Measurements from ENCODE around the gene RBM4.
"Not testable (repeated sequence)": the region's sequence is repeated elsewhere in the genome, so short reads cannot be mapped to it uniquely, and the experiment has no call there.

Gene RBM4

GRCh38 chr11:66616379-66617154 lies 21.9 kb upstream of the RBM4 start, which contains the start of gene RBM14:
RBM14 (plus strand) TSS chr11:66616630; CDS start chr11:66616721, 91 bp downstream.
- in situ Hi-C loops (cut with MboI; ENCODE audit: low sequenced_read_pairs), result no loop called here

DNA sequence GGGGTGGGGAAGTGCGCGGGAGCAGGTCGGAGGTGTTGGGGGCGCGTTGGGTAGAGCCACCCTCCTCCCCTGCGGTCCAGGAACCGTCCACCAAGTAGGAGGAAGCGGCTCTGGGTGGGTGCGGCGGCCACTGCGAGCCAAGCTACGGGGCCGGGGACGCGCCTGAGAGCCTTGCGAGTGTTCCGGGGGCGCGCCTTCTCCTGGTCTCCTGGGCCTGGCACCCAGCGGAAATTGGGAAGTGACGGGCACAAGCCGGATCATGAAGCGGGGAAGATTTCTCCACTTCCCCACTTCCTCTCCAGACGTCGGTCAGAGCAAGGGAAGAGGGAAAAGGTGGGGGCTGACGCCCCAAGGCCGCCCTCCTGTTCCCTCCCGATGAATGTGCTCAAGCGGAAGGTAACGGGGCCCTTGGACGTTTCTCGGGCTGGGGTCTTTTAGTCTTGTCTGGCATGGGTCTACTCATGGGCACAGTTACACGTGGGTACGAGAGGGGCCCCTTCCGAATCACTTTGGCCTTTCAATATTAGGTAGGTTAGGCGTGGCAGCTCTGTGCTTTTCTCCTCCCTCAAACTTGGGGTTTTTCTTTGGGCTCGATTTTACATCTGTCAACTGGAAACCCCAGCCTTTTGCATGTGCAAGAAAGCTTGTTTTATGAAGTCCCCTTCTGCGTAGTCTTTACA lies 21.2 kb upstream of the RBM4 start:
- in situ Hi-C loops (cut with MboI; ENCODE audit: low sequenced_read_pairs), result no loop called here

- in situ Hi-C loops (cut with MboI; ENCODE audit: low sequenced_read_pairs), result no loop called here
Measured at GRCh38 chr11:66619080-66619554, 19.4 kb upstream of the RBM4 start.

DNA sequence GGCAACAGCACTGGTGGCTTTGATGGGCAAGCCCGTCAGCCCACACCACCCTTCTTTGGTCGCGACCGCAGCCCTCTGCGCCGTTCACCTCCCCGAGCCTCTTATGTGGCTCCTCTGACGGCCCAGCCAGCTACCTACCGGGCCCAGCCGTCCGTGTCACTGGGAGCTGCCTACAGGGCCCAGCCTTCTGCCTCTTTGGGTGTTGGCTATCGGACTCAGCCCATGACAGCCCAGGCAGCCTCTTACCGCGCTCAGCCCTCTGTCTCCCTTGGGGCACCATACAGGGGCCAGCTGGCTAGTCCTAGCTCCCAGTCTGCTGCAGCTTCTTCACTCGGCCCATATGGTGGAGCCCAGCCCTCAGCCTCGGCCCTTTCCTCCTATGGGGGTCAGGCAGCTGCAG lies 14.1 kb upstream of the RBM4 start:
- in situ Hi-C loops (cut with MboI; ENCODE audit: low sequenced_read_pairs), result no loop called here

DNA sequence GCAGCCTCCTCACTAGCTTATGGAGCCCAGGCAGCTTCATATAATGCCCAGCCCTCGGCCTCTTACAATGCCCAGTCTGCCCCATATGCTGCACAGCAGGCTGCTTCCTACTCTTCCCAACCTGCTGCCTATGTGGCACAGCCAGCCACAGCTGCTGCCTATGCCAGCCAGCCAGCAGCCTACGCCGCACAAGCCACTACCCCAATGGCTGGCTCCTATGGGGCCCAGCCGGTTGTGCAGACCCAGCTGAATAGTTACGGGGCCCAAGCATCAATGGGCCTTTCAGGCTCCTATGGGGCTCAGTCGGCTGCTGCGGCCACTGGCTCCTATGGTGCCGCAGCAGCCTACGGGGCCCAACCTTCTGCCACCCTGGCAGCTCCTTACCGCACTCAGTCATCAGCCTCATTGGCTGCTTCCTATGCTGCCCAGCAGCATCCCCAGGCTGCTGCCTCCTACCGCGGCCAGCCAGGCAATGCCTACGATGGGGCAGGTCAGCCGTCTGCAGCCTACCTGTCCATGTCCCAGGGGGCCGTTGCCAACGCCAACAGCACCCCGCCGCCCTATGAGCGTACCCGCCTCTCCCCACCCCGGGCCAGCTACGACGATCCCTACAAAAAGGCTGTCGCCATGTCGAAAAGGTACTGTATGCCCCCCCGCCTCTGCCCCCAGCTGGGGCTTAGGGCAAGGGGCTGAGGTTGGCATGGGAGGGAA lies 13.3 kb upstream of the RBM4 start:
- in situ Hi-C loops (cut with MboI; ENCODE audit: low sequenced_read_pairs), result no loop called here

DNA sequence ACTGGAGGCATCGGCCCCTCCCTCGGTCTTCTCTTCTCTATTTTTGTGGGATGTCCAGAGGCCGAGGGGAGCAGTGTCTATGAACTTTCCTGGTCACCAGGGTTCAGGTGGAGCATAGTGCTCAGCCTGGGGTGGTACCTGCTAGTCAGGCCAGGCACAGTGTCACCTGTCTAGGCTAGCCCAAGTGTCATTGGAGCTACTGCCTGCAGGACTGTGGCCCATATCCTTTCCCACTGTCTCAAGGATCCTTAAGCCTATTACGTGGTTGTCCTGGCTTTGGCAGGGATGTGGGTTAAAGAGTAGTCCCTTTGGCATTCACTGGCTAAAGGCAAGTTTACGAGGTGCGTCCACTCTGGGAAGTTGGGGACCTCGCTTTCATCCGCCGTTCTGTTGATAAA lies 12.8 kb upstream of the RBM4 start:
- in situ Hi-C loops (cut with MboI; ENCODE audit: low sequenced_read_pairs), result no loop called here

GRCh38 chr11:66626382-66626781 lies 12.1 kb upstream of the RBM4 start:
- in situ Hi-C loops (cut with MboI; ENCODE audit: low sequenced_read_pairs), result no loop called here

- in situ Hi-C loops (cut with MboI; ENCODE audit: low sequenced_read_pairs), result no loop called here
Measured at GRCh38 chr11:66626926-66627325, 11.6 kb upstream of the RBM4 start.

DNA sequence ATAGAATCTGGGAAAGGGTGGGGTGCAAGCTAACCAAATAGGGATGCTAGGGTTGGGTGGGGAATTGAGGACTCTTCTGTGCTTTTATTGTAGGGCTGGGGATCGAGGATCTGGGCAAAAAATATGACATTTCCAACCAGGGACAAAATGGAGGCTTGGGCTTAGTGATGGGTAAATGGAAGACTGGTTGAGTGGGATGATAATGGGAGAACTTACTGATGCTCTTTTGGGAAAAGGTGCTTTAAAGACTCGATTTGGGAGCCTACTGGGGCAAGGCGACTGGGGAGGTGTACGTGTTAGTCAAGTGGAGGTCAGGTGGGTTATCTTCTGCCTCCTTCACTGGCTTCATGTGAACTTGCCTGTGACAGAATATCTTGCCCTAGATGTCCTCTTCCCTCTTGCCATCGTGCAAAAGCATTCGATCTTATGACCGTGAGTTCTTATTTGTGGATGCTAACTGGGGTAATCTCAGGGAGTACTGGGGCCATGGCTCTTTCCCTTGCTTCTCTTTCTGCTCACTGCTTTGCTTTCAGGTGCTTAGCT lies 10.4 kb upstream of the RBM4 start:
- in situ Hi-C loops (cut with MboI; ENCODE audit: low sequenced_read_pairs), result no loop called here

GRCh38 chr11:66629356-66629755 lies 9.1 kb upstream of the RBM4 start:
- in situ Hi-C loops (cut with MboI; ENCODE audit: low sequenced_read_pairs), result no loop called here

- in situ Hi-C loops (cut with MboI; ENCODE audit: low sequenced_read_pairs), result no loop called here
Measured at GRCh38 chr11:66631883-66632282, 6.6 kb upstream of the RBM4 start.

DNA sequence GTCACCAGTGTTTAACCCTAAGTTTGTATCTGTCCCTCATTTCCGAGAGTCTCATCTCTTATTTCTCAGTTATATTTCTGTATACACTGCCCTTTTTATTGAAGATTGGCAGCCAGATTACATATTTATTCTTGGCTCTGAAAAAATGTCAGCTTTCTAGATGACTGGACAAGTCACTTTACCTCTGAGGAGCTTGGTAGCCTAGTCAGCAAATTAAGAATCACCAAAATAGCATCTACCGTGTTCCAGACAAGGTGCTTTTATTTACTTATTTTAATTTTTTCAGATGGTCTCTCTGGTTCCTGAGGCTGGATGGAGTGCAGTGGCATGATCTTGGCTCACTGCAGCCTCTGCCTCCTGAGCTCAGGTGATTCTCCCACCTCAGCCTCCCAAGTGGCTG lies 5.6 kb upstream of the RBM4 start:
- in situ Hi-C loops (cut with MboI; ENCODE audit: low sequenced_read_pairs), result no loop called here

- in situ Hi-C loops (cut with MboI; ENCODE audit: low sequenced_read_pairs), result no loop called here
Measured at GRCh38 chr11:66636411-66636810, 2.1 kb upstream of the RBM4 start.

DNA sequence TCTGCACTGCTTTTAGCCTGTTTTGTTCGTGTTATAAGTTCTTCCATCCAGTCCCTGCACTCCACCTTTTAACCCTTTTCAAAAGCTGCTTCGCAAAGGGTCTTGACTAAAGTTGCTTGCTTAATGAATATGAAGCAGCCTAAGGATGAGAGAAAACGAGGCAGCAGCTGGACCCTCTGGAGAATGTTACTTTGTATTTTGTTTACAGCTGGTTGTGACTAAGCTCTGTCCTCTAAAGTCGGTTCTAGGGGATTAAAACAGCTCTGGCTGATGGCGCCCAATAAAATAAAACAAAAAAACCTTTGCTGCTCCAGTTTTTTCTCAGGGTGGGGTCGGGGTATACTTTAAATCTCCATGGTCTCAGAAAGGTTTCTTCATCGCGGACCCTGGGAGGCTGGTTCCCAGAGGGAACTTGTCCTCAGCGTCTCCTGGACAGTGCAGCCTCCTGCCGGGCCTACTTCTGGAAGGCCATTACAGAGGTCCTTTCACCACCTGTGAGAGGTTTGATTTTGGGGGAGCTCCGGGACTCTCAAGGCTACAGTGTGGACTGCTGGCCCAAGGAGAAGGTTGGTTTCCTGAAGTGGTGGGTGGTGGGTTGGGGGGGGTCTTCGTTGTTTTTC lies 836 bp upstream of the RBM4 start:
- in situ Hi-C loops (cut with MboI; ENCODE audit: low sequenced_read_pairs), result no loop called here

GRCh38 chr11:66639066-66639813 lies 737 bp downstream of the RBM4 start:
- in situ Hi-C loops (cut with MboI; ENCODE audit: low sequenced_read_pairs), result no loop called here

DNA sequence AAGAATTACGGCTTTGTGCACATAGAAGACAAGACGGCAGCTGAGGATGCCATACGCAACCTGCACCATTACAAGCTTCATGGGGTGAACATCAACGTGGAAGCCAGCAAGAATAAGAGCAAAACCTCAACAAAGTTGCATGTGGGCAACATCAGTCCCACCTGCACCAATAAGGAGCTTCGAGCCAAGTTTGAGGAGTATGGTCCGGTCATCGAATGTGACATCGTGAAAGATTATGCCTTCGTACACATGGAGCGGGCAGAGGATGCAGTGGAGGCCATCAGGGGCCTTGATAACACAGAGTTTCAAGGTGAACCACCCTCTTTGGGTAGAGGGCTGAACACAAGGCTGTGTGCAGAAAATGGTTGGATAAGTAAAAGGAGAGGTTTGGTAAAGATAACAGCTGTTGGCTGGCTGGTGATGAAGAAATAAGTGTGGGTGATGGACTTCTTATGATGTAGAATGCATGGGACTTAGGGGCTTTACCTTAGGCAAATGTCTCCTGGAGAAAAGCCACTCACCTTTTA lies 1.4 kb downstream of the RBM4 start:
- in situ Hi-C loops (cut with MboI; ENCODE audit: low sequenced_read_pairs), result not testable (repeated sequence)

DNA sequence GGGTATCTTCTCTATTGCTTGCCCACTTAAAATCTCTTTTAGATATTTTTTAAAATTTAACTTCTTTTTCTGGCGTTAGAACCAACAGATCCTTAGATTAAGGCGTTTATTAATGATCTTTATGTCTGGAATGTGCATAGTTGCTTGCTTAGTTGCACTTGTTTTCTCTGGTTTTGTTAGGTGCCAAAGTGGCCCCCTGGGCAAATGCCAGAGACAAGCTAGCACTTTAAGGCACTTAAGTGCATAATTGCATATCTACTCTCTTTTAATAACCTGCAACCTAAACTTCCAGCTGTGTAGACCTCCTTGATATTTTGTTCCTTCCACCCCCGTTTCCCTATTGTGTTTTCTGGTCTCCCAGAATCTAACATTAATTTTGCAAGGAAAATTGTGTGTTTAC lies 3.3 kb downstream of the RBM4 start:
- in situ Hi-C loops (cut with MboI; ENCODE audit: low sequenced_read_pairs), result no loop called here

- in situ Hi-C loops (cut with MboI; ENCODE audit: low sequenced_read_pairs), result no loop called here
Measured at GRCh38 chr11:66643745-66644437, 5.4 kb downstream of the RBM4 start.

- in situ Hi-C loops (cut with MboI; ENCODE audit: low sequenced_read_pairs), result no loop called here
Measured at GRCh38 chr11:66646828-66647227, 8.3 kb downstream of the RBM4 start.

Data from HL-60/S4 (cell line).